Ramos (cell line): ENCODE measurements around the gene TEX264.

Experiments used
- in situ Hi-C: fragments of 300-500 bp; cut with MboI; formaldehyde crosslinking; loops from one replicate; pipeline ENCODE4 v1.14.3; 2022; ENCODE audit warnings: low sequenced_read_pairs; ENCODE audit not compliant: unreplicated experiment

TEX264 gene

GRCh38 chr3:51712038-51712420, 41.0 kb downstream of the TEX264 start:
- in situ Hi-C loops: no loop called here

- in situ Hi-C loops: no loop called here
Observed at GRCh38 chr3:51712511-51712931, 41.5 kb downstream of the TEX264 start.

DNA sequence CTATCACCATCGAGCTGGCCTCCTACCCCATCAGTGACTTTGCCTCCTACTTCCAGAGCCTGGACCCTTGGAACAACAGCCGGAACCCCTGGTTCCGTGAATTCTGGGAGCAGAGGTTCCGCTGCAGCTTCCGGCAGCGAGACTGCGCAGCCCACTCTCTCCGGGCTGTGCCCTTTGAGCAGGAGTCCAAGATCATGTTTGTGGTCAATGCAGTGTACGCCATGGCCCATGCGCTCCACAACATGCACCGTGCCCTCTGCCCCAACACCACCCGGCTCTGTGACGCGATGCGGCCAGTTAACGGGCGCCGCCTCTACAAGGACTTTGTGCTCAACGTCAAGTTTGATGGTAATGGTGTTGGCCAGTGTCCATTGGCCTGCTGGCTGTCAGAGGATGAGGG, 41.9 kb downstream of the TEX264 start:
- in situ Hi-C loops: no loop called here

- in situ Hi-C loops: no loop called here
Observed at GRCh38 chr3:51715231-51715976, 44.4 kb downstream of the TEX264 start.

DNA sequence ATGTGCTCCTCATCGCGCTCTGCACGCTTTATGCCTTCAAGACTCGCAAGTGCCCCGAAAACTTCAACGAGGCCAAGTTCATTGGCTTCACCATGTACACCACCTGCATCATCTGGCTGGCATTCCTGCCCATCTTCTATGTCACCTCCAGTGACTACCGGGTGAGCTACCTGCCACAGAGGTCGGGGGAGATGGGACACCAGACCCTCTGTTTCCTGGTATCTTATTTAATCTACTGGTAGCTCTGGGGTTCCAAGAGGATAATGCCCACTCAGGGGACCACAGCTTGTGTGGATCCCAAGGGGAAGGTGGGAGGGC, 44.9 kb downstream of the TEX264 start:
- in situ Hi-C loops: no loop called here

GRCh38 chr3:51716805-51717204, 45.8 kb downstream of the TEX264 start:
- in situ Hi-C loops: no loop called here

- in situ Hi-C loops: no loop called here
Observed at GRCh38 chr3:51717446-51717845, 46.4 kb downstream of the TEX264 start.

DNA sequence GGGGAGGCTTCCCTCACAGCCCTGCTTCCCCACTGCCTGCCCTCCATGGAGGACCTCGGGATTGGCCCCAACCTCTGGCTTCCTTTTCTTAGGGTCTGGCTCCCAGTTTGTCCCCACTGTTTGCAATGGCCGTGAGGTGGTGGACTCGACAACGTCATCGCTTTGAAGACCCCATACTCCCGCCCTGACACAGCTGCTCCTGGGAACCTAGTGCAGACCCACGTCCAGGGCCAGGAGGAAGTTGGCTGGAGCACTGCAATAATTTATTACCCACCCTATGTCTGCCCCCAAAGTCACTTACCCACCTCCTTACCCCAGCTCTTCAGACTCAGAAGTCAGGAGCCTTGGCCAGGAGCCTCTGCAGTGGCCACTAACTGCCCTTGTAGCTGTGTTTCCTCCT, 46.9 kb downstream of the TEX264 start:
- in situ Hi-C loops: no loop called here

DNA sequence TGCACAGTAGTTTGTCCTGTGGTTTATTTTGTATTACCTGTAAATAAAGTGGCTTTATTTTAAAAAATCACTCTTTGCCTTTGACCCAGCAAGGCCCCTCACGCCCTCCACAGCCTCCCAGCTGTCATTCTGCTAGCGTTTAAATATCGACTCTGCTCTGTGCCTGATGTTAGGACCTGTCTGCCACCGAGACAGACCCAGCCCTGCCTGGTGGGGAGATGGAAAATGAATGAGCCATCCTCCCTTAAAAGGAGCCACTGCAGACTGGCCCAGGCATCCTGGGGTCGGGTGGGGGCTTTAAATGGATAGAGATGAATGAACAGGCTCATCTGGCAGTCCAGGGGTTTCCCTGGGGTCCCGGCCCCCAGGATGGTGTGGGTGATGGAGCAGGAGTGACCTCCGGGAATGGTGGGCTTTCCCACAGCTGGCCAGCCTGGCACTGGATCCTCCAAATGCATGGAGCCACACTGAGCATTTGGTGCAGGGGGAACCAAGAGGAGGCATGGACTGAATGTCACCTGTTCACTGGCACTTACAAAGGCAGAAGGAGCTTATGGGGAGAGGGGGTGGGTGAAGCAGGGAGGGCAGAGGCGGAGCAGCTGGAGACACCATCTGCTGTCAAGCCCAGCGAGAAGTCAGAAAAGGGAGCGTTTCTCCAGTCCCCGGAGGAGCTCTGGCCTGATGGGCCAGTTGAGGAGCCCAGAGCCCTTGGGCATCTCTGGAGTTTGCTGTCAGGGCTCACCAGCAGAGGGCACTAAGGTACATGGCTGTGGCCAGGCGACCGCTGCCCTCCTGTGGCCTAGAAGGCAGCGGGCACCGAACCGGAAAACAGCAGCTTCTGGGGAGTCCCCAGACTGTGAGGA, 47.7 kb downstream of the TEX264 start:
- in situ Hi-C loops: no loop called here

GRCh38 chr3:51719410-51720025, 48.5 kb downstream of the TEX264 start:
- in situ Hi-C loops: no loop called here

DNA sequence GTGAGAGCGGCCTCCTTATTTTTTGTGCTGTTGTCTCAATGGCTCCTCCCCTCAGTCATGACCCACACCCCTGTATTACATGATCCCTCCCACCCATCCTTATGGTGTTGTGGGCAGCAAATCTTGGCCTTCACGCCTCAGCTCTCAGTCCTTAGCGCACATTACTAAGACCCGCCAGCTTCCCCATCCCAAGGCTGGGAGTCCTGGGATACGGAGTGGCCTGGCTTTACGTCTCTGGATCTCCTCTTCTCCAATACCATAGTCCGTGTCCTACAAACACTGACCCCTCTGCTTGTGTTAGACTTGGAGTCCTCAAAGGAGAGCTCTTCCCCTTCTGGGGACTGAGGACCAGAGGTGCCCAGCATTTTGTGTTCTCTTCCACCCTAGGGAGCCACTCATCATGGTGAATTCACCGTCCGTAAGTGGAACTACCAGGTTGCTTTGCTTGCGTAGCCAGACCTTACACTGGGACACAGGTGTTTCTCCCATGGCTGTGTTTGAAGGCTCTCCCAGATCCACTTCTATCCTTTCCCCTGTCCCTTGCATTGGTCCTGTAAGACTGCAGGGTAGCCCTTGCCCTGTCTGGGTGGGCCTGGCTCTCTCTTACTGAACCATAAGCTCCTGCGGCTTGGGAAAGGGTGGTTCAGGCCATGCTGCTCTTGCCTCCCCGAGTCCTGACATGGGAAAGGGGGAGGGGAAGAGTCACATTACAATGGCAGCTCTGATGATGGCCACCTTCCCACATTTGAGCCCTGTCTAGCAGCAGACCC, 49.4 kb downstream of the TEX264 start:
- in situ Hi-C loops: no loop called here

DNA sequence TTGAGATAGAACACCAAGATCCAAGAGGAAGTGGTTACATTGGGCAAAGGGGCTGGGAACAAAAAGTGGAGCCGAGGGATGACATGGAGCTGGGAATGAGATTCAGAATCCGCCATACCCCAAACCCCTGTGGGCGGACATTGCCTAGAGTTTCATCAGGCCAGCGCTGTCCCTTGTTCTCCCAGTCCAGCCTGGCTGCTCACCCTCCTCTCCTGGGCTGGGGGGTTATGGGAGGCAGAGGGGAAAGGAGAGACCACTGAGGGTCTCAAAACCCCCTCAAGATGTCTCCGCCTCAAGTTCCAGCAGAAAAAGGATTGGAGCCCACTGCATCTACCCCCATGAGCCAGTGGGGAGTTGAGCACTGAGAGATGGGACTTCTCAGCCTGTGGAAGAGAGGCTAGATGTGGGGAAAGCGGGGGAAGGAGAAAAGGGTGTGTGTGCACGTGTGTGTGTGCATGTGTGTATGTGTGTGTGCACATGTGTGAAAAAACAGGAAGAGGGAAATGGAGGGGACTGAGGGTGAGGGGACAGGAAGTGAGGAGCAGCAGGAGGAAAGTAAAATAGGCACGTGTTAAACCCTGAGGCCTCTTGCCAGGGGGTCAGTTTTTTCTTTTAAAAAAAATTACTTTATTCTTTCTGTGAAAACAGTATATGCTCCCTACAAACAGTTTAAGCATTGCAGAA, 50.2 kb downstream of the TEX264 start:
- in situ Hi-C loops: no loop called here

GRCh38 chr3:51722362-51722761, 51.3 kb downstream of the TEX264 start:
- in situ Hi-C loops: no loop called here

DNA sequence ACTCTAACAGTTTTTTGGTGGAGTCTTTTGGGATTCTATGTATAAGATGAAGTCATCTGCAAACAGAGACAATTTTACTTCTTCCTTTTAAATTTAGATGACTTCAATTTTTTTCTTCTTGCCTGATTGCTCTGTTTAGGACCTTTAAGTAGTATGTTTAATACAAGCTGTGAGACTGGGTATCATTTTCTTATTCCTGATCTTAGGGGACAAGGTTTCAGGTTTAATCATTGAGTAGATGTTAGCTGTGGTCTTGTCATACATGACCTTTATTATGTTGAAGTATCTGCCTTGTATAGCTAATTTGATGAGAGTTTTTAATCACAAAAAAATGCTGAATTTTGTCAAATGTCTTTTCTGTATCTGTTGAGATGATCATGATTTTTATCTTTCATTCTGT, 56.4 kb downstream of the TEX264 start:
- in situ Hi-C loops: no loop called here

DNA sequence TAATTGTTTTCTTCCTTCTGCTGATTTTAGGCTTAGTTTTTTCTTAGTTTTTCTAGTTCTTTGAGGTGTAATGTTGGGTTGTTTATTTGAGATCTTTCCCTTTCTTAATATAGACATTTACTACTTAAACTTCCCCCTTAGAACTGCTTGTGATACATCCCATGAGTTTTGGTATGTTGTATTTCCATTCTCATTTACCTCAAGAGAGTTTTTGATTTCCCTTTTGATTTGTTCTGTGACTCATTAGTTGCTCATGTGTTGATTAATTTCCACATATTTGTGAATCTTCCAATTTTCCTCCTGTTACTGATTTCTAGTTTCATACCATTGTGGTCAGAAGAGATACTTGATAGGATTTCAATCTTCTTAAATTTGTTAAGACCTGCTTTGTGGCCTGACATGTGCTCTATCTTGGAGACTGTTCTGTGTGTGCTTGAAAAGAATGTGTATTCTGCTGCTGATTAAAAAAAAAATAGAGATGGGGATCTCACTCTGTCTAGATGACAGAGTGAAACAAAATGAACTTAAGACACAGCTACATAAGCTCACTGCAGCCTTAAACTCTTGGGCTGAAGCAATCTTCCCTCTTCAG, 58.1 kb downstream of the TEX264 start:
- in situ Hi-C loops: no loop called here

DNA sequence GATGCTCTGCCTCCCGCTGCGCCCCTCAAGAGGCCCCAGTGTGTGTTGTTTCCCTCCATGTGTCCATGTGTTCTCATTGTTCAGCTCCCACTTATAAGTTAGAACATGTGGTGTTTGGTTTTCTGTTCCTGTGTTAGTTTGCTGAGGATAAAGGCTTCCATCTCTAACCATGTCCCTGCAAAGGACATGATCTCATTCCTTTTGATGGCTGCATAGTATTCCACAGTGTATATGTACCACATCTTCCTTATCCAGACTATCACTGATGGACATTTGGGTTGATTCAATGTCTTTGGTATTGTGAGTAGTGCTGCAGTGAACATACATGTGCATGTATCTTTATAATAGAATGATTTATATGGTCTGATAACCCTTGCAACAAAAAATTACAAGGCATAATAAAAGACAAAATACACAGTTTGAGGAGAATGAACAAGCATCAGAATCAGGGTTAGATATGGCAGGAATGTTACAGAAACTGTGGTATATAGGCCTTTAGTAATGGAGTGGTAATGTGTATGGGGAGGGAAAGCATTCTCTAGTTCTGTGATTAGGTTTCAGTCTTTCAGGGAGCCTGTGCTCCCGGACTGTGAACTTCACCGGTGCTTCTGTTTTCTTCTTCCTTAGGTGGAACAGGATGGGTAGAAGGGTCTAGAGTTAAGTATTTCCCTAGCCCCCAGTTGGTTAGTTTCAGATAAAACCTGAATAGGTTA, 63.0 kb downstream of the TEX264 start:
- in situ Hi-C loops: no loop called here

DNA sequence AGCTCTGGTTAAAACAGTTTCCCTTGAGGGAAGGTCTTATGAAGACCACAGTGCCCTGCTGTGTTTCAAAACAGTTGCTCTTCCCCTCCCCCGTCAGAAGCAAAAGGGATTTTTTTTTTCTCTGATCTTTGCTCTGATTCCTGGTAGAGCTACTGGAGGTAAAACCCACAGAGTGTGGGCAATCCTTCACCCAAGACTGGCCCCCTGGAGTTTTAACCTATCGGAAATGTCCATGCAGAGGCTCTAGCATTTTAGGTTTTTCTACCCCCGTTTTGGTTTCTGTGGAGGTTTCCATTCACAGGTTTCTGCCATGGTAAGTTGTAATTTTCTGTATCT, 63.5 kb downstream of the TEX264 start:
- in situ Hi-C loops: no loop called here

- in situ Hi-C loops: no loop called here
Observed at GRCh38 chr3:51735039-51735438, 64.0 kb downstream of the TEX264 start.

DNA sequence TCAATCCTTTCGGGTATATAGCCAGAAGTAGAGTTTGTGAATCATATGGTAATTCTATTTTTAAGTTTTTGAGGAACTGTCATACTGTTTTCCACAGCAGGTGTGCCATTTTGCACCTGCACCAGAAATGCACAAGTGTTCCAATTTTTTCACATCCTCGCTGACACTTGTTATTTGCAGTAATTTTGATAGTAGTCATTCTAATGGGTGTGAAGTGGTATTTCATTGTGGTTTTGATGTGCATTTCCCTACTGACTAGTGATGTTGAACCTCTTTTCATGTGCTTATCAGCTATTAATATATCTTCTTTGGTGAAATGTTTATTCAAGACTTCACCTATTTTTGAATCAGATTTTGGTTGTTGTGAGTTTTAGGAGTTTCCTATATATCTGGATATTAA, 64.9 kb downstream of the TEX264 start:
- in situ Hi-C loops: no loop called here
